CD4-positive, alpha-beta T cell treated with Interleukin-6 for 4 hours (primary cell): ENCODE measurements around the gene FXYD2.

Source experiments
- DNase-seq: peaks from one replicate; pipeline ENCODE4 v3.0.0-alpha.2; 2020; ENCODE audit warnings: mixed read lengths

Gene FXYD2

DNA sequence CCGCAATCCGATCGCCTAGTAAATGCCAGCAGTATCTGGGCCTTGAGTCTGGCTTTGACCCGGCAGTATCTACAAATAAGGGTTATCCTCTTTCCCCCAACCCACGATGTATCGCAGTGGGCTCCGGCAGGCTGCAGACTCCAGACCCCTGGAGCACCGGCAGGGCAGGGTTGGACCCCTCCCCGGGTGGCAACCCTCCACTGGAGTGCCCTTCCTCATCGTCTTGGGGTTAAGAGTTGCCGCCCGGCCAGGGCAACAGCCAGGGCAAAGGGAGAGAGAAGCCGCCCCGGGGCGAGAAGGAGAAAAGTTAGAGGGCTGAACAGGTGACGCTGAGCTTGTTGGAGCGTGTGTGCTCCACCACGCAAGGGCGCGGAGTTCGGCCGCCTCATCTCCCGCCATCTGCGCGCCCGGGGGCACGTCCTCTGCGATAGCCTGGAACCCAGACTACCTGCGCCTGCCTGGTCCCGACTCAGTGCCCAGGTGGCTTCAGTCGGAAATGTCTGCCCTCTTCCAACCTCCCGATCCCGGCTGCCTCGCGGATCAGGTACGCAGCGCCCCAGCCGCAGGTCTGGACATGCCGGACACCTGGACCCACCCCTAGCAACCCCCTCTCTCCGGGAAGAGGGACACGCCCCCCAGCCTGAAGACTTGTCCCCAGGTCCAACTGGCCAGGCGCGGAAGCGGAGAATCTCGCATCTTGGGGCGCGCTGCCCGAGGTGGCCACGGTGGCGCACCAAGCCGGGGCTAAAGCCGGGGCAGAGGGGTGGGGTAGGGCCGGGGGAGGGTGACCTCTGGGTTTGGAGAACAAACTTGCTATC is 28.7 kb downstream of the FXYD2 start:
- DNase-seq: peak; percentile 11

- no peak for DNase-seq
Observed at GRCh38 chr11:117794772-117795629, 29.5 kb downstream of the FXYD2 start.

- no peak for DNase-seq
Observed at GRCh38 chr11:117794135-117794534, 30.4 kb downstream of the FXYD2 start.

DNA sequence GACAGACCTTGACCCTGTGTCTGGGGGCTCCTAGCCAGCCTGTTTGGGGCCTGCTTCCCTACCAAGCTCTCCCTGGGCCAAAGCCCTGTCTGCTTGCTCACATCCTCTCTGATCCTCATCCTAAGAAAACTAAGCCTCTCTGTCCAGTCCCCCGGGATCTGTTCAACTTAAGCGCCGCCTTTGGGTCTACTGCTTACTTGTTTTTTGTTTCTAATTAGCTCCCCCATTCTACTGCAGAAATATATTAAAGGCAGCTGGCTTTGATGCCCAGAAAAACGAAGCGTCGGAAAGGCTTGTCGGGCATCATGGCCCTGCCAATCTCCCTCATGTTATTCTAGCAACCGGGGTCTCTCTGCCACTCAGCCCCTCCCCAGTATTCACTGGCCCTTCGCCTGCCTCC is 31.0 kb downstream of the FXYD2 start:
- DNase-seq: no peak

- no peak for DNase-seq
Observed at GRCh38 chr11:117792992-117793391, 31.6 kb downstream of the FXYD2 start.

DNA sequence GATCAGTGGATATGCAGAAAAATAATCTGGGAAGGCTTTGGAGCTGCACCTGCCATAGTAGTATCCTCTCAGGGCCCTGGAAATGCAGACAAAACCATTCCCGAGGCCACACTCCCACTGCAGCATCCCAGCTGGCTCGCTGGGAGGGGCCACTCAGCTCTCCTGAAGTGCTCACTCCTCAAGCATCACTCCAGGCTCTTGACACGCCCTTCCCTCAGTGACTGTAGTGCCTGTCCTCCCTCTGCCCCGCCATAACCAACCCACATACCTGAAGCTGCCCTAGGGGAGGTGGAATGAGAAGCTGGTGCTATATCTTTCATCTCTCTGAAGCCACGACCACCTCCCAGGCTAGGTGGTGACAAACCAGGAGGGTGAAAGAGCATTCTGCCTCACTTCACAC is 32.3 kb downstream of the FXYD2 start:
- DNase-seq: no peak

DNA sequence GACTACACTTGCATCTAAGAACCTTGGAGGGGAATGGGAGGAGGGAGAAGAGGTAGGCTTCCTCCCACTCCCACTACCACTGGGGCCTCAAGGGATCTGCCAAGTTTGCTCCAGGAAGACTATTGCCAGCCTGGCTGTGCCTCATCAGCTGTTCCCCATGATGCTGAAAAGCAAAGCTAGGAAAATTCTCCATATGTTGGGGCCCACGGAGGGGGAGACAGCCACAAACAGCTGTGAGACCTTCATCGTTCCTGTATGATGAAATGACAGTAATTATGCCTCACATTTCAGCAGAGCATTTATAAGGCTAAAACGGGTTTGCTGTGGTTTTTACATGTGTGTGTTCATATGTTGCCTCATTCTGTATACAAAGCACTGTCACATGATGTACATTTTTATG is 34.3 kb downstream of the FXYD2 start:
- DNase-seq: no peak

DNA sequence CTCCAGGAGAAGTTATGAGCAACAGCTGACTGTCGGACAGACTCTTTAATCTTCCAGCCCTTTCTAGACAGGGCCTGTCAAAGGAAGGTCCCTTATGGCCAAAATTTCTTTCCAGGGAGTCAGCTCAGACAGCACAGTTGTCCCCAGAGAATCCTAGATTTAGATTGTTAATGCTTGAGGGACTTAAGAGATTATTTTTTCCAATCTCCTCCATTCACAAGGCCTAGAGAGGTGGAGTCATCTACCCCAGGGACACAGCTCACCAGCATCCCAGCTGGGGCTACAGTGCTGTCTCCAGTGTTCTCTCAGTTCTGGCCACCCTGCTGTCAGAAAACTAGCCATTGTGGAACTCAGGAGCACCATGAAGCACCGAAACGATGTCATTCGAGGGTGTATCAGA is 35.3 kb downstream of the FXYD2 start:
- DNase-seq: no peak

DNA sequence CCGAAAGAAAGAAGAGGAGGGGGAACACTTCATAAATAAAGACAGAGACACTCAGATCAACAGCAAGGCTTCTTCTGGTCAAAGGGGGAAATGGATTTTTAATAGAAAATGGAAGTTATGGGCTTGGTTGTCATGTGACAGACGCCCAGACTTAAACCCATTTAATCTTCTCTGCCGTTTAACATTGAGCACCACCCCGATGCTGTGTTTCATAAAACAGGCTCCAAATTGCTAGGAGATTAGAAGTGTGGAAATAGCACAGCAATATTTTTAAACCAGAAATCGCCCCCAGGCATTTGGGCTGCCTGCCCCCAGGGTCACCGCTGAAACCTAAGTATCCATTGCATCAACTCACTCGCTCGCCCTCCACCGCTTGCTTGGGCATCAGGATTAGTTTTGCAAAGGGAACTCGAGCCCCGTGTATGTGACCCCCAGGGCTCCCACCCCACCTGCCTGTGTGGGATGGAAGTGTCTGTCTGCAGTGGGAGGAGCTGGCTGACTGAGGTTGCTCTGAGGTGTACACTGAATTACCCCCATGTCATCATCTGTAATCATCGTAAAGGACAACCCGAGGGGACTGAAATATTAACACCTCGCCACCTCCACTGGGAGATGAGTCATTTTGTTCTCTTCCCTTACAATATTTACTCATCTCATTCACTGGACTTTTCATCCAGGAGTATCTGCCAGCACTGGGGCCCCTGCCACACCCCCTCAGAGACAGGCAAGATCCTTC is 38.2 kb downstream of the FXYD2 start:
- DNase-seq: no peak

GRCh38 chr11:117782101-117782500 is 42.4 kb downstream of the FXYD2 start:
- no peak for DNase-seq

DNA sequence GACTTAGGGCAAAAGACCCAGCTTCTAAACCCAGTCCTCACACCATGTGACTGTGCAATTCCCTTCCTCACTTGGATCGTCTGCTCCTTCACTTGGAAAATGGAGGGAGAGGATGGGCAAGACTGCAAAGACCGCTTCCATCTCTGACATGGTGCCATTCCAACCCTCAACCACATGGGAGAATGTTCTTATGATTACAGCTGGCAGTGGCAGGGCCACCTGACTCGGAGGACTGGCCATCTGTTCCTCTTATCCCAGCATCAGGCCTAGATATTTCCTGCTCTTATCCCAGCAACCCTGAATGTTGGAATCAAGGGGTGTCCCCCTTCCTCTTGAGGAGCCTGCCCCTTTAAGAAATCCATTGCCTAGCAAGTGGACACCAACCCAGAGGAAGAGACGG is 42.9 kb downstream of the FXYD2 start:
- no peak for DNase-seq

- no peak for DNase-seq
Observed at GRCh38 chr11:117780456-117780855, 44.1 kb downstream of the FXYD2 start.

DNA sequence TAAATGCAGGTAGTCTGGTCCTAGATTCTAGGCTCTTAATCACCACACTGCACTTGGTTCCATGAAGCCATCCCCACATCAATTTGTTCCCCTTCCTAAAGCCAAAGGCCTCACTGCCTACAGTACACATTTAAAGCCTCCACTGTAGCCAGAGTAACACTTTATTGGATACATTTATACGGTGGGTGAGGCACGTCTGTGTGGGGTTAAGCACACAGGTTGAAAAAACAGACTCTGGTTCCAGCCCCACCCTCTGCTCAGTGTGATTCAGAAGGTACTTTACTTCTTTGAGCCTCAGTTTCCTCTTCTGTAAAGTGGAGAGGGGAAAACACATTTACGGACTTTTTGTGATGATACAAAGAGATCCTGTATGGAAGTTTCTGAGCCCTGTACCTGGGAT is 50.0 kb downstream of the FXYD2 start:
- no peak for DNase-seq

DNA sequence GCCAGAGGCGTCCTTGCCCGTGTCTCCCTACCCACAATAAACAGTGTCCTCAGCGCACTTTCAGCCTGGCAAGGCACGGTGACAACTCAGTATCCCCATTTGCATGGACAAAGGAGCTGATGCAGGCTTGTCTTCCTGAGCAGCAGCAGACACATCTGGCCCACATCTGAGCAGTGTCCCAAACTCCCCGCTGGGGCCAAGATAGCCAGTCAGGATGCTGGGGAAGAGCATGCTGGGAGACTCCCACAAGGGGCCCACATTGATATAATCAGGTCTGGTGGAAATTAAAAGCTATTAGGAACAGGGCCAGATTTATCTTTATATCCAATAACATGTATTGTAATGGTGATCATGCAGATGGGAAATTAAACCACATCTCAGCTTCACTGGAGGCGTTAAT is 52.2 kb downstream of the FXYD2 start:
- no peak for DNase-seq

DNA sequence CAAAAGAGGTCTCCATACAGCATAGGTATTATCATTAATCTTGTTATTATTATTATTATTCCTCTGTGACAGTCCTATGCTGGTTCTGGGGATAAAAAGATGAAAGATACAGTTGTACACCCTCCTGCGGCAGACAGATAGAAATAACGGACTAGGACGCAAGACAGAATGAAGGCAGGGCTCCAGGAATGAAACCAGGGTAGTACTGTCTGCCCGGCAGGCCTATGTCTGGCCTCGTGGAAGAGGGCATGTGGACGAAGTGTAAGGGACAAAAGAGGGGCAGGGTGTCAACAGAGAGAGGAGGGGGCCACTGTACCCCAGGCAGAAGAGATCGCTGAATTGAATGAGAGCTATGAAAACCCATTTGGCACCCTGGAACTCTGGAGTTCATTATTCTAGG is 52.7 kb downstream of the FXYD2 start:
- no peak for DNase-seq

GRCh38 chr11:117771197-117771596 is 53.3 kb downstream of the FXYD2 start:
- no peak for DNase-seq

- DNase-seq: no peak
Observed at GRCh38 chr11:117770061-117770460, 54.5 kb downstream of the FXYD2 start.
